ENCODE measurements around the gene WWOX. TPM values are rescaled to one million over a fixed set of nuclear protein-coding genes. Genes with fewer than 3 reads are reported as not detected.

Gene WWOX
- total RNA-seq, 5 donors from 2014 or later (not counting 1 experiment from before 2014, with no cell fraction given): 21.2 to 26.0 (median 22.6) TPM

DNA sequence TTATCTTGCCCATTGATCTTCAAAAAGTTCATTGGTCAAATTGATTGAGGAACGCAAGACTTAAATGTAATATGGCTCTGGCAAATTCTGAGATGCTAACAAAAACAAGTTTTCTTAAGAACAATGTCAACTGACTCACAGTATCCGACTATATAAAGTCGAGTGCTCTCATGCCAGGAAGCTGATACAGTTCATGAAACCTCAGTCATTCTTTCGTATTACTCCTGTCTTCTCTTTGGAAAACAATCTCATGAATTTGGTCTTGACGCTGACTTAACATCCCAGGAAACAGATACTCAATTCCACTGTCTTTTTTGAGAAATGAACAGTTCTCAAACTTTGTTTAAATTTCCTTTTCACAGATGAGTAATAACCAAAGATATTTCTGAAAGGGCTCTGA is 796.2 kb downstream of the WWOX start:
- Histone ChIP-seq H3K27ac (ENCODE audit: low read length) (peak overlapping the region; percentile 79), H3K9me3 (no peaks in the 10 kb centered on the region), H3K4me1 (ENCODE audit: control insufficient read depth in 1 of 2, extremely low read depth in 1 of 2, insufficient read depth in 2 of 2, low read length in 2 of 2) (peaks cover 0 to 25% of the 10 kb centered on the region in 2 experiments), H3K27me3 (replicated peaks in 1 of 2; ENCODE audit: control insufficient read depth in 2 of 2, extremely low read depth in 1 of 2, insufficient read depth in 2 of 2, low read length in 1 of 2) (no peaks in the 10 kb centered on the region), H3K4me3 (ENCODE audit: control insufficient read depth in 1 of 2, extremely low read depth in 1 of 2, low read length in 1 of 2) (no peak overlapping the region), H3K36me3 (ENCODE audit: control insufficient read depth in 2 of 2, extremely low read depth in 1 of 2, insufficient read depth in 1 of 2, low read length in 1 of 2) (peaks cover 0 to 2% of the 10 kb centered on the region in 2 donors)
- no peaks in the 10 kb centered on the region for H3K9me3 Mint-ChIP-seq
- H3K36me3 Mint-ChIP-seq: no peaks in the 10 kb centered on the region
- H3K4me3 Mint-ChIP-seq: peak overlapping the region in 1 of 3 donors; percentile 6
- ATAC-seq (replicated peaks in 1 of 4) (peak in 1 of 4 experiments; percentile 44), DNase-seq (peak in 1 of 35 experiments; percentile 24)
- 31% methylated on average over 2 of the region's 5 CpGs for WGBS (ENCODE audit: insufficient coverage)
- CTCF ChIA-PET: no interaction called here
- H3K4me1 Mint-ChIP-seq: peaks cover 5 to 55% (median 35%) of the 10 kb centered on the region in 3 donors
- peak overlapping the region; percentile 84 to 90 for H3K27ac Mint-ChIP-seq
- no peaks in the 10 kb centered on the region for H3K27me3 Mint-ChIP-seq
- POLR2A ChIA-PET: interaction anchor here in 1 of 2 donors (0.5 kb wide), 1 partner anchor 10 kb away, joined by 4 read pairs; no protein-coding TSS in a partner anchor

DNA sequence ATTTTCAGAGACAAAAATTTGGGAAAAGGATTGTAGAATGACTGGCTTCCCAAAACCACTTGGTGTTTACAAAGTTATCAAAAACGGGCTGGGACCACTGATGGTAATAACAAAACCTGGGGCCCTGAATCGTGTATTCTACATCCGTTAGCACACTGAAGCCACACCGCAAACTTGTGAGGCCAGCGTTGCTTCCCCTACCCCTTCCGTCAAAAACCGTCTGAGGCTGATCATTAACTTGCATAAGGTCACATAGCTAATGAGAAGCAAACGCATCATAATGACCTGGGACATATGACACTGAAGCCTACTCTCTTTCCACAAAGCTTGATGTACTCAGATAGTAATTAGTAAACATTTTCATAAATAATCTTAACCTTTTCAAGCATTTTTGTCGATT is 796.8 kb downstream of the WWOX start:
- no peaks in the 10 kb centered on the region for H3K36me3 Mint-ChIP-seq
- WGBS (ENCODE audit: insufficient coverage): 36% methylated on average over 6 of the region's 9 CpGs
- ATAC-seq (replicated peaks in 1 of 4) (peak in 2 of 4 experiments; percentile 51 to 61), DNase-seq (peak in 22 of 35 experiments; percentile 4 to 62 (median 12))
- peak overlapping the region; percentile 79 for H3K27ac ChIP-seq (ENCODE audit: low read length)
- H3K4me1 Mint-ChIP-seq: peaks cover 5 to 55% (median 33%) of the 10 kb centered on the region in 3 donors
- no peaks in the 10 kb centered on the region for H3K27me3 Mint-ChIP-seq
- H3K4me1 ChIP-seq (ENCODE audit: control insufficient read depth in 1 of 2, extremely low read depth in 1 of 2, insufficient read depth in 2 of 2, low read length in 2 of 2): peaks cover 0 to 25% of the 10 kb centered on the region in 2 experiments
- peaks cover 0 to 2% of the 10 kb centered on the region in 2 donors for H3K36me3 ChIP-seq (ENCODE audit: control insufficient read depth in 2 of 2, extremely low read depth in 1 of 2, insufficient read depth in 1 of 2, low read length in 1 of 2)
- ChIA-PET POLR2A (interaction anchor here (0.5 to 0.6 kb wide), 4 partner anchors 10 to 702 kb away, joined by 3 to 5 read pairs (median 4); no protein-coding TSS in a partner anchor), CTCF (no interaction called here)
- H3K27me3 ChIP-seq (replicated peaks in 1 of 2; ENCODE audit: control insufficient read depth in 2 of 2, extremely low read depth in 1 of 2, insufficient read depth in 2 of 2, low read length in 1 of 2): no peaks in the 10 kb centered on the region
- no peak overlapping the region for H3K4me3 ChIP-seq (ENCODE audit: control insufficient read depth in 1 of 2, extremely low read depth in 1 of 2, low read length in 1 of 2)
- no peaks in the 10 kb centered on the region for H3K9me3 ChIP-seq
- H3K4me3 Mint-ChIP-seq: peak overlapping the region in 1 of 3 donors; percentile 31
- H3K9me3 Mint-ChIP-seq: no peaks in the 10 kb centered on the region
- H3K27ac Mint-ChIP-seq: peak overlapping the region; percentile 84 to 90

DNA sequence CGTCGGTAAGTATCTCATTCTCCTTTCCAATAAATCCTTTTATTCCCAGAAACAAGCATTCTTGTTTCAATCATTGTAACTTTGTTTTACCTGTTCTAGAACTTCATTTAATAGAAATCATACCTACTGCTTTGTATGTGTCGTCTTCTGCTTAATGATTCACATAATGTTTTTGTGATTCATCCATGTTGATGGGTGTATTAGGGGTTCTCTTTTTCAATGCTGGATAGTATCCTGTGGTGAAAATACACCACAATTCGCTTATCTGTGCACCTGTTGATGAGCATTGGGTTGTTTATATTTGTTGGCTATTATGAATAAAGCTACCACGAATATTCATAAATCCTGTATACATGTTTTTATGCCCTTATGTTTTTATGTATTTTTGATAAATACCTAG is 797.8 kb downstream of the WWOX start:
- ATAC-seq (replicated peaks in 1 of 4) (peak in 1 of 4 experiments; percentile 36), DNase-seq (peak in 1 of 35 experiments; percentile 9)
- Histone ChIP-seq H3K36me3 (ENCODE audit: control insufficient read depth in 2 of 2, extremely low read depth in 1 of 2, insufficient read depth in 1 of 2, low read length in 1 of 2) (peaks cover 0 to 1% of the 10 kb centered on the region in 2 donors), H3K9me3 (no peaks in the 10 kb centered on the region), H3K27ac (ENCODE audit: low read length) (peak overlapping the region; percentile 79), H3K27me3 (replicated peaks in 1 of 2; ENCODE audit: control insufficient read depth in 2 of 2, extremely low read depth in 1 of 2, insufficient read depth in 2 of 2, low read length in 1 of 2) (no peaks in the 10 kb centered on the region), H3K4me3 (ENCODE audit: control insufficient read depth in 1 of 2, extremely low read depth in 1 of 2, low read length in 1 of 2) (no peak overlapping the region), H3K4me1 (ENCODE audit: control insufficient read depth in 1 of 2, extremely low read depth in 1 of 2, insufficient read depth in 2 of 2, low read length in 2 of 2) (peaks cover 0 to 25% of the 10 kb centered on the region in 2 experiments)
- Mint-ChIP-seq H3K4me3 (no peak overlapping the region), H3K27me3 (no peaks in the 10 kb centered on the region), H3K27ac (peak overlapping the region in 1 of 2 donors; percentile 60), H3K36me3 (no peaks in the 10 kb centered on the region), H3K9me3 (no peaks in the 10 kb centered on the region), H3K4me1 (peaks cover 5 to 54% (median 34%) of the 10 kb centered on the region in 3 donors)
- ChIA-PET CTCF (interaction anchor here in 1 of 2 donors (0.7 kb wide), 1 partner anchor 23 kb away, joined by 8 read pairs; no protein-coding TSS in a partner anchor), POLR2A (interaction anchor here in 1 of 2 donors (0.6 kb wide), 1 partner anchor 63 kb away, joined by 3 read pairs; no protein-coding TSS in a partner anchor)
- WGBS (ENCODE audit: insufficient coverage): no CpG with 5 or more reads among the region's 5 CpGs

DNA sequence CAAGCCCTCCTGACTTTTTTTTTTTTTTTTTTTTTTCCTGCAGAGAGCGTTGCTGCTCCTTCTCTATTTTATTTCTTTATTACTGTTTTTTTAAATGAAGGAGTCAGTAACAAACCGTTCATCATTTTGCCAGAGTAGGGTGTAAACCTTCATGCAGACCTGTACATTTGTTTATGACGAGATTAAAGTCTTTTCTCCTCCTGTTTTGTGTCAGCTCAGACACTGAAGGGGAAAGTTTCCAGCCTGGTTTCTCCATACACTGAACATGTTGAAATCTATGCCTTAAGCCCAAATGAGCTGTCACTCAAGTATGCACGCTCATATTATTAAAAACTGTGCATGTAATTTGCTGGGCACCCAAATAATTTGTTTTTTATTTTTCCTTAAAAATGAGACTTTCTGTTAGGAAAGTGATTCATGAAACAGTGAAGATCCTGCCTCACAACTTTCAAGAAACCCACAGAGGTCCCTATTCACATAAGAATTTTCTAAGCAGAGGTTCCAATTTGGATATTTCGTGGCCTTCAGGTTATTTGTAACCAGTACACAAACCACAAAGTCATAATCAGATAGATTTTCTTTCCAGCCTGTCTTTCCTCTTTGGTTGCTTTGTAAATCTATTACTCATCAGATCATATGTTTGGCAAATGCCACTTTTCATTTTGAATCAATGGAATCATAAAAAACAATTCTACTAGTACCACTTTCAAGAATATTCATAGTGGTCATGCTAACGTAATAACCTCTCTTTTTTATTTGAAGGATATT is 800.8 kb downstream of the WWOX start:
- Mint-ChIP-seq H3K4me1 (peaks cover 5 to 37% (median 26%) of the 10 kb centered on the region in 3 donors), H3K36me3 (peaks cover 5% of the 10 kb centered on the region), H3K27me3 (no peaks in the 10 kb centered on the region), H3K9me3 (no peaks in the 10 kb centered on the region), H3K27ac (peak overlapping the region in 1 of 2 donors; percentile 30), H3K4me3 (no peak overlapping the region)
- H3K4me1 ChIP-seq (ENCODE audit: control insufficient read depth in 1 of 2, extremely low read depth in 1 of 2, insufficient read depth in 2 of 2, low read length in 2 of 2): peaks cover 0 to 16% of the 10 kb centered on the region in 2 experiments
- ChIA-PET POLR2A (interaction anchor here in 1 of 2 donors (0.7 kb wide), 1 partner anchor 10 kb away, joined by 10 read pairs; no protein-coding TSS in a partner anchor), CTCF (interaction anchor here in 1 of 2 donors (0.6 kb wide), 1 partner anchor 559 kb away, joined by 5 read pairs; no protein-coding TSS in a partner anchor)
- no peak overlapping the region for H3K4me3 ChIP-seq (ENCODE audit: control insufficient read depth in 1 of 2, extremely low read depth in 1 of 2, low read length in 1 of 2)
- WGBS (ENCODE audit: insufficient coverage): no CpG with 5 or more reads among the region's 6 CpGs
- no peaks in the 10 kb centered on the region for H3K9me3 ChIP-seq
- no peaks in the 10 kb centered on the region for H3K27me3 ChIP-seq (replicated peaks in 1 of 2; ENCODE audit: control insufficient read depth in 2 of 2, extremely low read depth in 1 of 2, insufficient read depth in 2 of 2, low read length in 1 of 2)
- H3K36me3 ChIP-seq (ENCODE audit: control insufficient read depth in 2 of 2, extremely low read depth in 1 of 2, insufficient read depth in 1 of 2, low read length in 1 of 2): no peaks in the 10 kb centered on the region
- no peak overlapping the region for H3K27ac ChIP-seq (ENCODE audit: low read length)
- ATAC-seq (replicated peaks in 1 of 4): no peak
- DNase-seq: no peak

DNA sequence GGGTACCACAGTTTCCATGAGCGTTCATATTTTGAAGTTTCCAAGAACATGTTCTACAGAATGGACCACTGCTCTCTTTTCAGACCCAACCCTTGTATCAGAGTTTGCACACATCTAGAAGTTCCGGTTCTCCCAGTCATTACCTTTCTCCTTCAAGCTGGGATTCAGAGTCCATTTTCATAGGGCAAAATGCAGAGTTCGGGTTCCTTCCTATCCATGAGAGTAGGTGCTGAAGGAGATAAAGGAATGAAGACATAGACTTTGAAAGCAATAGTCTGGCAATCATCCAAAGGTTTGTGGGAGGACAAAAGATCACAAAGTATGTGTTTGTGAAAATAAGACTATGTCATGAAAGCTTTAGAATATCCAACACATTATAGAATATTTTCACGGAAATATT is 801.5 kb downstream of the WWOX start:
- H3K27me3 Mint-ChIP-seq: no peaks in the 10 kb centered on the region
- H3K4me3 Mint-ChIP-seq: no peak overlapping the region
- ChIA-PET POLR2A (no interaction called here), CTCF (no interaction called here)
- peaks cover 5% of the 10 kb centered on the region for H3K36me3 Mint-ChIP-seq
- Histone ChIP-seq H3K36me3 (ENCODE audit: control insufficient read depth in 2 of 2, extremely low read depth in 1 of 2, insufficient read depth in 1 of 2, low read length in 1 of 2) (no peaks in the 10 kb centered on the region), H3K27me3 (replicated peaks in 1 of 2; ENCODE audit: control insufficient read depth in 2 of 2, extremely low read depth in 1 of 2, insufficient read depth in 2 of 2, low read length in 1 of 2) (no peaks in the 10 kb centered on the region), H3K27ac (ENCODE audit: low read length) (no peak overlapping the region), H3K9me3 (no peaks in the 10 kb centered on the region), H3K4me1 (ENCODE audit: control insufficient read depth in 1 of 2, extremely low read depth in 1 of 2, insufficient read depth in 2 of 2, low read length in 2 of 2) (peaks cover 0 to 12% of the 10 kb centered on the region in 2 experiments), H3K4me3 (ENCODE audit: control insufficient read depth in 1 of 2, extremely low read depth in 1 of 2, low read length in 1 of 2) (no peak overlapping the region)
- no CpG with 5 or more reads among the region's 4 CpGs for WGBS (ENCODE audit: insufficient coverage)
- no peak for DNase-seq
- H3K27ac Mint-ChIP-seq: no peak overlapping the region
- H3K4me1 Mint-ChIP-seq: peaks cover 5 to 30% (median 19%) of the 10 kb centered on the region in 3 donors
- ATAC-seq (replicated peaks in 1 of 4): no peak
- no peaks in the 10 kb centered on the region for H3K9me3 Mint-ChIP-seq

DNA sequence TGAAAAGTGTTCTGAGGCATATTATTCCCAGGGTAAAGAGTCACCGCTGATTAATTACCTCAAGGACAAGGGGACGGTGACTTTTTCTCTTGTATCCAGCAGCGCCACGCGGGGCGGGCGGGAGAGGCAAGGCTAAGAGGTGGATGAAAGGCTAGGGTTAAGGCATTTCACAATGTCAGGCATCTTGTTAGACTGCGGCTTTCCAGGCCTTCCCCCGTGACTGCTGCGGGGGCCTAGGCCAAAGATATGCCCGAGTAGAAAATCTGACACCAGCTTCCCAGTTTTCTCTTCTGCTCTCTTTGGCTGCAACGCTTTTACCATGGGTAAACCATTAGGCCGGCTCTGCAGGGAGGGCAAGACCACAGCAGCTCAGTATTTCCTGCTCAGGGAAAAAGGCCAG is 802.9 kb downstream of the WWOX start:
- H3K27me3 Mint-ChIP-seq: no peaks in the 10 kb centered on the region
- H3K4me3 Mint-ChIP-seq: no peak overlapping the region
- Histone ChIP-seq H3K4me1 (ENCODE audit: control insufficient read depth in 1 of 2, extremely low read depth in 1 of 2, insufficient read depth in 2 of 2, low read length in 2 of 2) (peaks cover 0 to 7% of the 10 kb centered on the region in 2 experiments), H3K9me3 (no peaks in the 10 kb centered on the region), H3K27ac (ENCODE audit: low read length) (no peak overlapping the region), H3K36me3 (ENCODE audit: control insufficient read depth in 2 of 2, extremely low read depth in 1 of 2, insufficient read depth in 1 of 2, low read length in 1 of 2) (no peaks in the 10 kb centered on the region), H3K27me3 (replicated peaks in 1 of 2; ENCODE audit: control insufficient read depth in 2 of 2, extremely low read depth in 1 of 2, insufficient read depth in 2 of 2, low read length in 1 of 2) (no peaks in the 10 kb centered on the region), H3K4me3 (ENCODE audit: control insufficient read depth in 1 of 2, extremely low read depth in 1 of 2, low read length in 1 of 2) (no peak overlapping the region)
- ATAC-seq (replicated peaks in 1 of 4) (no peak), DNase-seq (no peak)
- CTCF ChIA-PET: interaction anchor here in 1 of 2 donors (0.5 kb wide), 1 partner anchor 39 kb away, joined by 3 read pairs; no protein-coding TSS in a partner anchor
- peaks cover 4 to 24% (median 17%) of the 10 kb centered on the region in 3 donors for H3K4me1 Mint-ChIP-seq
- H3K9me3 Mint-ChIP-seq: no peaks in the 10 kb centered on the region
- H3K36me3 Mint-ChIP-seq: peaks cover 5% of the 10 kb centered on the region
- 97% methylated on average over 10 of the region's 13 CpGs for WGBS (ENCODE audit: insufficient coverage)
- POLR2A ChIA-PET: no interaction called here
- H3K27ac Mint-ChIP-seq: no peak overlapping the region
